GM21723 (cell line): Measurements from ENCODE around the gene TCHP.

ENCODE experiments used
- ATAC-seq: cut with Tn5 transposase; IDR thresholded peaks from one replicate; pipeline ENCODE4 v1.9.1; 2021; ENCODE audit warnings: mild to moderate bottlenecking, moderate library complexity; ENCODE audit not compliant: unreplicated experiment

TCHP gene

DNA sequence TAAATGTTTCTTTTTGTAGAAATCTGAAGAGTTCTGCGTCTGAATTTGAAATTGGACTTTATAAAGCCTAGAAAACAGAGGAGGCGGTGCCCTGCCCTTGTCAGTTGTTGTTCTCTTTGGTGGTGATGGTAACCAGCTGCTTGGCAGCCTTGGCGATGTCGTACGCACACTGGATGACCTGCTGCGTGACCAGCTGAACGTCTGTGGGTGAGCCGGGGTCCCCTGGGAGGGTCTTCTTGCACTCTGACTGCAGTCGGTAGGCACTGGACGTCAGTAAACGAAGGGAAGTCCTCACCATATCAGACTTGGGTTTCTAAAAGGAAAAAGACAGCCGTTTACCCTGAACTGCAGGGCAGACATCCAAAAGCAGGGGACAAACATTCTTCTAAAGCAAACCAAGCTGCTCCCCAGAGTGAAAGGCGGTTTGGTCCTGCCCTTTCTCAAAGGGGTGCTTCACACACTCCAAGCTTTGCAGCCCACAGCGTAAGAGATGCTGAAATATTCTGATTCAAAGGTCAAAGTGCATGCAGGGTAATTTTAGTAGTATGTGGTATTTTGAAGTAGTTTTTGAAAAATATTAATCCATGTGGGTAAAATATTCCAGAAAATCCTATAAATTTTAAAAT, 32.9 kb downstream of the TCHP start:
- no peak for ATAC-seq

DNA sequence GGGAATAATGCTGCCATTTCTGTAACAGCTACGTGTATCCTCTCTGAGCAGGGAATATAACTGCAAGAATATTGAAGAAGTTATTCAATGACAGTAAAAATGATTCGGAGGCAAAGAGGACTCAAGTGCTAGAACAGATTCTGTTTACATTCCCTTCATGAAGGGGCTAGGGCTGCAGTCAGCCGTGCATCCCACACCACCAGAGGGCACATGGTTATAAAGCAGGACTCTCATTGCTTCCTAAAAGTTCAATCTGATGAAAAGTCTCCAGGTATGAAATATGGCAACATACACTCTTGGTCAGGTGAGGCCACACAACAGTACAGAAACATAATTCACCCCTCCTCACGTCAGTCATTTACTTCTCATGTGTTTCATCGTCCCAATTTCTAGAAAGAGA, 34.0 kb downstream of the TCHP start:
- no peak for ATAC-seq

DNA sequence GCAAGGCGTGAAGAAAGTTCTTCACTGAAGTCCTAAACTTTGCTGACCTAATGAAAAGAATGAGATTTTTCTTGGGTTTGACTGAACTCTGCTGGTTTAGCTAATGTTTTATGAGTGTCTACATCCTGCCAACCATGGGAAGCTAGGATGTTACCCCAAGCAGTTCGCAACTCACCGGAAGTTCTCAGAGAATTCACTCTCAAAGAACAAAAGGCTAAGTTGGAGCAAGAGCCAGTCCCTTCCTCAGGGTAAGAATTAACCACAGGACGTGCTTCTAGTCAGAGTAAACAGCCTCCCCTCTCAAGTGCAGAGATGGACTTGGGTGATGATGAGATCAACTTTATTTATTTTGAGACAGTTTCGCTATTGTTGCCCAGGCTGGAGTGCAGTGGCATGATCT, 37.3 kb downstream of the TCHP start:
- no peak for ATAC-seq

DNA sequence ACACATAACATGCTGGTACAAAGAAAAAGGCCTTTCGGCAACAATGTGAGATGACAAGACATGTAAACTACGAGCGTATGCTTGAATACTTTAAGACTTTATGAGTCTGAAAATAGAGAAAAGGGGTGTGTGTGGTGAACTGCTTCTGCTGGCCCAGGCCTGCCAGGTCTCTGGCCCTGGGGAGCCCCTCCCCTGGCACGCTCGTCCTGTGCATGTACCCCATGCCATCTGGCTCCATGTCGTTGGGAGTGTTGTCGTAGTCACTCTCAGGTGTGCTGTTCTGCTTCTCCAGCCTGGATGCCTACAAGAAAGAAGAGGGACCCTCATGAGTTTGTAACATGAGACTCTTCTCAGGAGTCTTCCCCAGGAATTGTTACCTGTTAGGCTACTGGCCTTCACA, 38.9 kb downstream of the TCHP start:
- ATAC-seq: no peak

DNA sequence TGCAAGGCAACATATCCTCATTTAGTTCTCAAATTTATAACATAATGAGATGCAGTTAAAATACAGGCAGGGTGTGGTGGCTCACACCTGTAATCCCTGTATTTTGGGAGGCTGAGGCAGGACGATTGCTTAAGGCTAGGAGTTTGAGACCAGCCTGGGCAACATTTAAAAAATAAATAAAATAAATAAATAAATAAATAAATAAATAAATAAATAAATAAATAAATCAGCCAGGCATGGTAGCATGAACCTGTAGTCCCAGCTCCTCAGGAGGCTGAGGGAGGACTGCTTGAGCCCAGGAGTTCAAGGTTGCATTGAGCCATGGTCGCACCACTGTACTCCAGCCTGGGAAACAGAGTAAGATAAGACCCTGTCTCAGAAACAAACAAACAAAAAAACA, 39.4 kb downstream of the TCHP start:
- ATAC-seq: no peak

DNA sequence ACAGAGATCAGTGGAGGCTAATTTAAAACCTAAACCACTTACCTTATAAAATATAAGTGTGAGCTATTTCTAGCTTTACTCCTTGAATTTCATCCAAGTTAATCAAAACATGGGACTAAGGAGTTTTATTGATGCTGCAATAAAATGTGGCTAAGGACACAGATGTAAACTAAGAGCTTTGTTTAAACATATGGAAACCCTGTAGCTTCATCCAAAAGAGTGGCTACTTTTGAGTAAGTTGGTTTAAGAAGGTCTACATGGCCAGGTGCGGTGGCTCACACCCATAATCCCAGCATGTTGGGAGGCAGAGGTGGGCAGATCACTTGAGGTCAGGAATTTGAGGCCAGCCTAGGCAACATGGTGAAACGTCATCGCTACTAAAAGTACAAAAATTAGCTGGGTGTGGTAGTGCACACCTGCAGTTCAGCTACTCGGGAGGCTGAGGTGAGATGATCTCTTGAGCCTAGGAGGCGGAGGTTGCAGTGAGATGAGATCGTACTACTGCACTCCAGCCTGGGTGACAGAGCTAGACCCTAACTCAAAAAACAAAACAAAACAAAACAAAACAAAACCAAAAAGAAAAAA, 40.4 kb downstream of the TCHP start:
- ATAC-seq: no peak

DNA sequence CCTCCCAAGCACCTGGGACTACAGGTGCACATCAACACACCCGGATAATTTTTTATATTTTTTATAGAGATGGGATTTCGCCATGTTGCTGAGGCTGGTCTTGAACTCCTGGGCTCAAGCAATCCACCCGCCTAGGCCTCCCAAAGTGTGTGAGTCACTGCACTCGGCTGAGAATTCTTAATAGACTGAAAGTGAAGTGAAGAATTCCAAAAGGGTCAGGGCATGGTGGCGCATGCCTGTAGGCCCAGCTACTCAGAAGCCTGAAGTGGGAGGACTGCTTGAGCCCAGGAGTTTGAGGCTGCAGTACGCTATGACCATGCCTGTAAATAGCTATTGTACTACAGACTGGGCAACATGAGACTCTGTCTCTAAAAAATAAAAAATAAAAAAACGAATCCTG, 43.7 kb downstream of the TCHP start:
- ATAC-seq: no peak

DNA sequence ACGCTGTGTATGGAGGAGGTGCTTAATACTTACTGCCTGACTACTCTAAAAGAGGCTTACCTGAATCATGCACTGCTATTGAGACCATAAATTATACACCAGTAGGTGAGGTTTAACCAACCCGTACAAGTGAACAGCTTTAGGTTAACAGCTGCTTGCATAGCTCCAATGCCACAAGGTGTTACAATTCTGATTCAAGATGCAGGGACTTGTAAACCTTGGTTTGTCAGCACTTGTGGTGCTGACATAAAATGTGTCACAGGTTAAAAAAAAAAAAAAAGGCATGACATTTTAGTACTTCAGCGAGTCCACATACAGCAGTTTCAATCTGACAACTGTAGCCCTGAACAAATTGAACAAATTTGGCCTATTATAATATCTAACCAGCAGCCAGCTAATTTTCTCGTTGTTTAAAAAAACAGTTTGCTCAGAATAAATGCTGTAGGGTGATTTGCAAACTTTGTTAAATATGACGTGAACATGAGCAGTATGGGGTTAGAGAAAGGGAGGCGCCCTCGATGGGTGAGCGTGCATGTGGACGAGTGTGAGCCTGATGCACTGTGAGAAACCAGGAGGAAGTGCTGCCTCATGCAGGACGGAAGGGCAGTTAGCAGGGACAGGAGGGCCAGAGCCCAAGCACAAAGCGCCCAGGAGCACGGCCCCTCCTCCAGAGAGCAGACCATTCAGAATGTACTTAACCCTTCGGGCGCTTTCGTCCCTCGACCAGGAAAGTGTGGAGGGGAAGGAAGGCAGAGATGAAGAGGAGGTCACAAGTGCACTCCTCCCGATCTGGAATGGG, 44.7 kb downstream of the TCHP start:
- ATAC-seq: no peak

DNA sequence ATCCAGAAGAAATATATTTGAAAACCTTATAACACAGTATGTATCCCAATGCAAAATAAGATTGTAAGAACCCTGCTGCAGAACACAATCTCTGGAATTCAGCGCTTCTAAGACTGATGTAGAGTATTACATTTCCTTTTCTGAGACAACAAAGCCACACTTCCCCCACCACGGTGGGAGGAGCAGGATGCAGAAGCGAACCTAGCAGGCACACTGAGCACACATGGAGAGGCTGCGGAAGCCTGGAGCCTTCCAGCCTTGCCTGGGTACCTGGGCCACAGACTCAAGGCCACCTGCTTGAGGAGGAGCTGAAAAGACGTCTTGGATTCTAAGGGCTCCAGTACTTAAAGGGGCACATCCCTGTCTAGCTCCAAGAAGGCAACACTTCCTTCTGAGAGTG, 46.4 kb downstream of the TCHP start:
- no peak for ATAC-seq

DNA sequence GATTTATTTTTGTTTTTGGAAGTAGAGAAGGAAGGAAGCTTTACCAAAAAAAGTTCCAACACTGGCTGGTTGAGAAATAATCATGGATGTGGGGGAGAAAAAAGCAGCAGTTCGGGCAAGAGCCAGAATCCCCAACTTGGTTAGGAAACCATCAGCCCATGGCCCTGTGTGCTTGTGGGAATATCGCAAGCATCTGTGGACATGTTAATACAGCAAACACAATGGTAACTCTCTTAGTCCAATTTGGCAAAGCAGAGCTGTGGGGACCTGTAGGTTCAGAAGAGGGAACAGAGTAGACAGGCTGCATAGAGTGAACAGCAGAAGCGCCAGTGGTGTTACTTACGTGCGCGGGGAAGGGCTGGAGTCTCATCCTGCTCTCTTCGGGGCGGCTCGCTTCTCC, 46.8 kb downstream of the TCHP start:
- ATAC-seq: no peak

DNA sequence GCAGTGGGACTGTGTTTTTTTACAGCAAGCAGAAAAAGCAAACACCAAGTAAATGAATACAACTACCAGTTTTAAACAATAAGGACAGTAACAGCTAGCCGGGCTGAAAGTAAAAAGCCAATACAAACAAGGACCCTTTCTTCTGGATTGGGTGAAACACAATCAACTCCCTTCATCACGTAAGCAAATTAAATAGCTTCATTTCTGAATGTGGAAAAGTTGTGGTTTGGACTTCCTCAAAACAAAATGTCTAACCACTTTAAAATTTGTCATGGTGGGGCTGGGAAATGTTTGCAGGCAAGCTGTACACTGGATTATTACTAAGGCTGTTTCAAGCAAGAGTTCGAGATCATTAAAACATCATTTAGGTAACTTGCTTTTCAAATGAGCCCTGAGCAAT, 47.4 kb downstream of the TCHP start:
- ATAC-seq: no peak

DNA sequence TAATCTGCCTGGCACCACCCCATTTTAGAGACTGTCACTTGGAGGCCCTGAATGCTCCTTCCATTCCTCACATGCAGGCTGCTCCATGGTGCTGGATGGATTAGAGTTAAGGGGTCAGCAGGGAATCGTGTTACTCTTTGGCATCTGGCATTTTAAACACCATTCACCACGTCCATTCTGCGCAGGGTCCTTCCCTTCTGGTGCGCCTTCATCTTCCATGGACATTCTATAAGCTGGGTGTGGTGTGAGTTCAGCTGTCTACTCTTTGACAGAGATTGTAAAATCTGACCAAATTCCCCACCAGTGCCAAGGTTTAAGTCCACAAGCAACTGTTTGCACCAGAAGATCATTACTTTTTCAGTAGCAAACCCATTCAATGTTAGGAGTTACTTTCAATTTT, 48.3 kb downstream of the TCHP start:
- no peak for ATAC-seq

DNA sequence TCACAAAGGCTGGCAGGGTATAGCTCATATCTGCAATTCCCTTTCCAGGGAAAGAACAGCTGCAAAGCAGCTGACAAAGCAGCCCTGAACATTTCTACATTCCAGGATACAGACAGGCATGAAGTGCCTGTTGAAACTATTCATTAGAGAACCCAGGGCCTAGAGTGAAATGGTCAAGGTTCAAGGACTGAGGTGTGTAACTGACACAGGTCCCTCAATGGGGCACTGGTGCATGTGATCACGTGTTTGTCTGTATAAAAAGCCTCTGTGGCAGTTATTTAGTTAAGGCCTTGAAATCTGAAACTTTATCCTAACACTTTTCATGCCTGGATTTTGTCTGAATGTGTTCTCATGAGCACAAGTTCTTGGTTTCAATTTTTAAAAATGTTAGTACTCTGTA, 49.0 kb downstream of the TCHP start:
- no peak for ATAC-seq

DNA sequence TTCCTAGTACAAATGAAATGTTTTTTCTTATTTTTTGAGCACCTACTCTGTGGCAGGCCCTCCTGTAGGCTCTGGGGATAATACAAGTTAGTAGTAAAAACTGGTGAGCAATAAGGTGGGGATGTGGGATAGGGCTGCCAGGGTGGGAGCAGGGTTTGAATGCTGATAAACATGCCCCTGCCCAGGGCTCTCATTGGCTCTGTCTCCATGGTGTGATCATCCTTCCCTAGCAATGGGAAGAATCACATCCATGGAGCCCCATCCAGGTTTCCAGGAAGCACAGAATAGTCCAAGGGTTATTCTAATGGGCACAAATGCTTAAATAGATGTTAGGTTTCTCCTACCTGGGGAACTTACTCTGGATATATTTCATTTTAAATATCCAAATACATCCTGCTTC, 50.6 kb downstream of the TCHP start:
- ATAC-seq: no peak

DNA sequence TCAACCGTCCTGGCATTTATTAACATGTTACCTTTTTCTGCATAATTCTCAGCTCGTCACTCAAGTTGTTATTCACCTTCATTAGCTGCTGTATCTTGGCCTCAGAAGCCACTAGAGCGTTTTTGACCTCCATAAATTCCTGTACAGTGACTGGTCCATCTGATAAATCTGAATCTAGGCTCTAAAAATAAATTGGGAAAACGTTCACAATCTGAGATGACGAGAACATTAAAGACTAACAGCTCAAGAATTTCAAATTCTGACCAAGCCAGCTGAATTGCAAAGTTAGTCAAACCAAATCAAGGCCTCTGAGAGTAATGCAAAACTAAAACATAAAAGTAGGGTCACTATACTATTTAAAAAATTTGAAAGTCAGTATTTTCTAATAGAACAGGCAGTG, 51.1 kb downstream of the TCHP start:
- no peak for ATAC-seq

DNA sequence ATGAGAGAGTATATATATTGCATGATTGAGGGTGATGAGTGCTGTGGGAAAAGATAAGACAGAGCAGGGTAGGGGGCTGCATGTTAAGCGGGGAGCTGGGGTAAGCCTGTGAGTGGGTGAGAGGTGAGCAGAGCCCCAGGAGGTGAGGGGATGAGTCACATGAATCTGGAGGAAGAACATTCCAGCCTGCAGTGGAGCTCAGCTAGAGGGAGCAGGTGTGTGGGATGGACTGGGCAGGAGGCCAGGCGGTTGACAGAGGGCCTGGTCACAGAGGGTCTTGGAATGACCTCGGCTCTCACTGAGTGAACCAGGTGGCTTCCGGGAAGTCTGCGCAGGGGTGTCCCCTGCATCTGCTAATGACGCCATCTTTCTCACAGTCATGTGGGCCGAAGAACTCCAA, 51.7 kb downstream of the TCHP start:
- no peak for ATAC-seq

DNA sequence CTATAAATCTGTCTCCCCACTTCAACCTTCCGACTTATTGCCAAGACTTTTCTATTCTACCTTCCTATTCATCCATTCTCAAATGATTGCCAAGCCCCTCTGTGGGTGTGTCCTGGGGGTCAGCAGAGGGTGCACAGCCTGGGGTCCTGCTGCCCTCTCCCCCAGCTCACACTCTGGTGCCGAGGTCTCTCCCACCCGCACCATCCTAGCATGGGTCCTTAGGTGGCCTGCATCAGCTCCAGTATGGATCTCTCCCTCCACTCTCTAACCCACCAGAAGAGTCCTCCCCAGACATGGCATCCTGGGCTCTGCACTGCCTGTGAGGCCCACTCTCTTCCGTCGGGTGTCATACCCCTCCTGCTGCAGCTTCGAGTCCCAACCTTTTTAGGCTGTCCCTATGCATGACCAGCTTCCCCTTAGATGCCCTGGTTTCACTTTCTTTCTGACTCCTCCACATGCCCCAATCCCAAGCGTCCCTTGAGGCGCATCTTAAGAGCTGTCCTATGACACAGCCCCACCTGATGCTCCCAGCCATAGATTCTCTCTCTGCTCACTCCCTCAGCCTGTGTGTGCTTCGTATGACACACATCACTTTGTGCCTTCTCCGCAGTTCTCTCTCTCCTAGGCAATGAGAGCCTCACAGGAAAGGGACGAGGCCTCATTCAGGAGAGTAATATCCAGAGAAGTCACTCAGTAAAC, 52.2 kb downstream of the TCHP start:
- no peak for ATAC-seq

DNA sequence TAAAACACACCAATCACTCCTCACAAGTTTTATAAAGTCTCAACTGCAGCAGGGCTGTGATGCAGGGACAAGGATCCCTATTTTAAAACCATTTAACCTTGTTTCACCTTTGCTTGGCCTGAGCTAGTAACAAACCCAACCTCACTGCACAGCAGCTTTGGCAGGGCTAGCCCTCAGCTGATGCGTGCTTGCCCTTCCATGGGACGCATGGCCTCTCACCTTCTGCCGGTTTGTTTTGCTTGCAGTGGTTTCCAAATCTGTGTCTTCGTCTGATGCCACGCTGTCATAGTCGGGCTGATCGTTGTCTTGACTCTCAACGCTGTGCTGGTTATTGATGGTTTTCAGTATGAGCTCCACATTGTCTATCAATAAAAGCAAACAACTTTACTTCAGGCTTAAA, 52.8 kb downstream of the TCHP start:
- ATAC-seq: no peak

DNA sequence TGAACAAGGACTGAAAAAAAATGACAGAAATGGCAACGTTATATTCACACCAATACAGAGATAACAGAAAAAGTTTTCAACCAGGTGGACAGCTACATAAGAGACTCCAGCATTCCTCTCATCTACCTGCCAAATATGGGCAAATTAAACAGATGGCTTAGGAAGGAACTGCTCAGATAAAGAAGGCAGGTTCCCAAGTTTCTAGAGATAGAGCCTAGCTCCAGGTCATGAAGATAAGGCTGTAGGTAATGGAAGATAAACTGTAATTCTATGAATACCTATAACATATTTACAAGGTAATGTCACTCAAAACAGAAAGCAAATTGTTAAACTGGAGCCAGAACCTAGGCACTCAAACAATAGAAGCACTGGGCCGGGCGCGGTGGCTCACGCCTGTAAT, 53.6 kb downstream of the TCHP start:
- no peak for ATAC-seq

DNA sequence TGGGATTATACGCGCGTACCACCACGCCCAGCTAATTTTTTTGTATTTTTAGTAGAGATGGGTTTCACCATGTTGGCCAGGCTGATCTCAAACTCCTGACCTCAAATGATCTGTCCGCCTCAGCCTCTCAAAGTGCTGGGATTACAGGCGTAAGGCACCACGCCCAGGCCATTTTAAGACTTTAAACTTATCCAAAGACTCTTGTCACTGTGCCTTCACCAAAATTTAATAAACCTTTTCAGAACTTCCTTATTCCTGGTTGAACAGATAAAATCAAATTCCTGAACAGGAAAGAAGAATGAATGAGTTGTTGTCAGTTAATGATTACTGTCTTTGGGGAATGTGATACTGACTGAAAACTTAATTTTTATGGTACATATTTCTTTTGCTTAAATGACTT, 58.3 kb downstream of the TCHP start:
- ATAC-seq: no peak

DNA sequence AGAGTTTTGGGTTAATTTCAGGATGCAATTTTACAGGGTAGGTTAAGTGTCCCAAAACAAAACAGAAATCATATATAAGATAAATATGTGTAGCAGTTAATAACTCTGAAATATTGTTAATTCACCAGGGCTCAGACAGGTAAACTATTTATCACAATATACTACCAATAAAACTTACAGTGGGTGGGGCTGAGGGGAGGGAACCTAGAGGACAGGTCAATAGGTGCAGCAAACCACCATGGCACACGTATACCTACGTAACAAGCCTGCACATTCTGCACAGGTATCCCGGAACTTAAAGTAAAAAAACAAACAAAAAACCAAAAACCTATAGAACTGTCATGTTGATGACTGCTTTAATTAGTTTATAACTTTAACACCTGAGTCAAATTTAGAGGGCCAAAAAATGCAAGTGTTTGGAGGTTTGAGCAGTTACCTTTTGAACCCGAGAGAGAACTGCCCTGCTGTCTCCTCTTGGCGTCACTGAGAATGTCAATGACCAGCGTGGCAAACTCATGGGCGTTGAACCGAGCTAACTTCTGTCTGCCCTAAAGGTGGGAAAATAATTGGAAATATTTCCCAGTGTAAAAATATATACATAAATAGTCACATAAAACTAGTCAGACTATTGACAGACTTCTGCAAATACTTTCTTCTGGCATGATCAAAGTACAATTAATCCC, 59.5 kb downstream of the TCHP start:
- ATAC-seq: no peak
